ENCODE data around the gene HSPA1L. TPM values are rescaled to one million over a fixed set of nuclear protein-coding genes. Genes with fewer than 3 reads are reported as not detected.

HSPA1L gene
- total RNA-seq, 1 donor: 0.86 TPM

- H3K4me3 ChIP-seq (ENCODE audit: low read depth, low read length): no peak within 1 kb of the TSS
- DNase-seq (ENCODE audit: low read depth): peak; percentile 66
- no peak for TF ChIP-seq CTCF (IDR thresholded peaks at IDR 0.05; ENCODE audit: insufficient read depth, low read depth, low read length)
Measured at GRCh38 chr6:31776989-31777666, 38.0 kb downstream of the HSPA1L start, which contains the start of gene VWA7. Gene VWA7, minus strand, starts transcription at chr6:31777328. Its CDS starts 549 bp downstream, at chr6:31776779.

- no peak overlapping the region for H3K4me3 ChIP-seq (ENCODE audit: low read depth, low read length)
- DNase-seq (ENCODE audit: low read depth): no peak
- TF ChIP-seq CTCF (IDR thresholded peaks at IDR 0.05; ENCODE audit: insufficient read depth, low read depth, low read length): no peak
Measured at GRCh38 chr6:31776485-31776988, 38.5 kb downstream of the HSPA1L start.

GRCh38 chr6:31775633-31776484 is 39.2 kb downstream of the HSPA1L start:
- H3K4me3 ChIP-seq (ENCODE audit: low read depth, low read length): no peak overlapping the region
- TF ChIP-seq CTCF (IDR thresholded peaks at IDR 0.05; ENCODE audit: insufficient read depth, low read depth, low read length): no peak
- no peak for DNase-seq (ENCODE audit: low read depth)

- no peak overlapping the region for H3K4me3 ChIP-seq (ENCODE audit: low read depth, low read length)
- TF ChIP-seq CTCF (IDR thresholded peaks at IDR 0.05; ENCODE audit: insufficient read depth, low read depth, low read length): no peak
- DNase-seq (ENCODE audit: low read depth): no peak
Measured at GRCh38 chr6:31775184-31775583, 39.9 kb downstream of the HSPA1L start.

- DNase-seq (ENCODE audit: low read depth): no peak
- no peak for TF ChIP-seq CTCF (IDR thresholded peaks at IDR 0.05; ENCODE audit: insufficient read depth, low read depth, low read length)
- no peak overlapping the region for H3K4me3 ChIP-seq (ENCODE audit: low read depth, low read length)
Measured at GRCh38 chr6:31771992-31772358, 43.1 kb downstream of the HSPA1L start.

- no peak overlapping the region for H3K4me3 ChIP-seq (ENCODE audit: low read depth, low read length)
- no peak for TF ChIP-seq CTCF (IDR thresholded peaks at IDR 0.05; ENCODE audit: insufficient read depth, low read depth, low read length)
- no peak for DNase-seq (ENCODE audit: low read depth)
Measured at GRCh38 chr6:31770860-31771259, 44.2 kb downstream of the HSPA1L start.

Data from fibroblast of villous mesenchyme (primary cell).